CD4-positive, alpha-beta T cell treated with Interleukin-15 for 4 hours (primary cell): ENCODE measurements around the gene PAX3.
"Not testable (repeated sequence)": the region's sequence is repeated elsewhere in the genome, so short reads cannot be mapped to it uniquely, and the experiment has no call there.

Source experiments
- DNase-seq: peaks from one replicate; pipeline ENCODE4 v3.0.0-alpha.2; 2020; ENCODE audit warnings: low spot score

Gene PAX3

GRCh38 chr2:222214885-222215284 is 83.9 kb downstream of the PAX3 start:
- no peak for DNase-seq

- DNase-seq, result no peak
Measured at GRCh38 chr2:222213049-222213448, 85.7 kb downstream of the PAX3 start.

GRCh38 chr2:222212571-222212970 is 86.2 kb downstream of the PAX3 start:
- no peak for DNase-seq

GRCh38 chr2:222208010-222208690 is 90.6 kb downstream of the PAX3 start:
- DNase-seq, result no peak

GRCh38 chr2:222205136-222205535 is 93.7 kb downstream of the PAX3 start:
- DNase-seq, result no peak

GRCh38 chr2:222203041-222203440 is 95.8 kb downstream of the PAX3 start:
- no peak for DNase-seq

GRCh38 chr2:222196159-222196558 is 102.6 kb downstream of the PAX3 start:
- DNase-seq, result no peak

- DNase-seq, result no peak
Measured at GRCh38 chr2:222194669-222195068, 104.1 kb downstream of the PAX3 start.

GRCh38 chr2:222193328-222193983 is 105.3 kb downstream of the PAX3 start:
- DNase-seq, result no peak

GRCh38 chr2:222180619-222181018 is 118.2 kb downstream of the PAX3 start:
- DNase-seq, result no peak

GRCh38 chr2:222179592-222179991 is 119.2 kb downstream of the PAX3 start:
- no peak for DNase-seq

- no peak for DNase-seq
Measured at GRCh38 chr2:222178450-222178849, 120.3 kb downstream of the PAX3 start.

GRCh38 chr2:222176890-222177289 is 121.9 kb downstream of the PAX3 start:
- DNase-seq, result no peak

- DNase-seq, result no peak
Measured at GRCh38 chr2:222174450-222174849, 124.3 kb downstream of the PAX3 start.

- DNase-seq, result no peak
Measured at GRCh38 chr2:222169346-222169745, 129.5 kb downstream of the PAX3 start.

GRCh38 chr2:222167762-222168161 is 131.0 kb downstream of the PAX3 start:
- DNase-seq, result no peak

- no peak for DNase-seq
Measured at GRCh38 chr2:222160944-222161343, 137.9 kb downstream of the PAX3 start.

- DNase-seq, result no peak
Measured at GRCh38 chr2:222160125-222160524, 138.7 kb downstream of the PAX3 start.

GRCh38 chr2:222159221-222159620 is 139.6 kb downstream of the PAX3 start:
- no peak for DNase-seq

GRCh38 chr2:222155003-222155664 is 143.7 kb downstream of the PAX3 start:
- DNase-seq, result not testable (repeated sequence)
